CD4-positive, CD25-positive, alpha-beta regulatory T cell (primary cell): ENCODE measurements around the gene VPS26A. TPM values are rescaled to one million over a fixed set of nuclear protein-coding genes. Genes with fewer than 3 reads are reported as not detected.
A peak's percentile ranks its signal among the peaks of the same experiment; 100 is the strongest.

ENCODE experiments used
- ATAC-seq, 2 donors: fragments of 150-1000 bp; cut with Tn5 transposase; one replicate each; pipeline ENCODE4 v1.10.0; 2021; ENCODE audit warnings: low read depth in 2 of 2, moderate number of reproducible peaks in 2 of 2, moderate library complexity in 1 of 2
- DNase-seq, 3 donors: peaks; one replicate each; pipeline versions ENCODE4 v3.0.0 to v3.0.0-alpha.2; 2012 to 2022; ENCODE audit warnings: mixed read lengths in 1 of 3
- H3K27ac ChIP-seq: one replicate; pipeline ENCODE4 v1.7.0; 2013; ENCODE audit warnings: mild to moderate bottlenecking, low read length; ENCODE audit not compliant: insufficient read depth, poor library complexity, severe bottlenecking
- H3K27me3 ChIP-seq: one replicate; pipeline ENCODE4 v1.7.0; 2013; ENCODE audit warnings: low read length; ENCODE audit not compliant: control insufficient read depth, insufficient read depth
- H3K36me3 ChIP-seq: one replicate; pipeline ENCODE4 v1.7.0; 2013; ENCODE audit warnings: mild to moderate bottlenecking, low read length, moderate library complexity; ENCODE audit not compliant: control insufficient read depth, insufficient read depth
- H3K4me1 ChIP-seq: 2 replicates; pipeline ENCODE4 v1.7.0; 2013; ENCODE audit warnings: mild to moderate bottlenecking, low read length; ENCODE audit not compliant: insufficient read depth, control insufficient read depth, poor library complexity, severe bottlenecking
- H3K4me3 ChIP-seq: one replicate; pipeline ENCODE4 v1.7.0; 2013; ENCODE audit warnings: low read depth, mild to moderate bottlenecking, low read length, moderate library complexity
- H3K9me3 ChIP-seq, 2 experiments: 1 replicate in 1 of 2; 2 replicates in 1 of 2; pipeline ENCODE4 v1.7.0; 2013; ENCODE audit warnings: low read length in 2 of 2, mild to moderate bottlenecking in 1 of 2, moderate library complexity in 1 of 2; ENCODE audit not compliant: control insufficient read depth in 2 of 2
- H3K27ac Mint-ChIP-seq, 3 donors: one replicate each; pipeline ENCODE4 v1.8.0; 2020 to 2022; ENCODE audit warnings: mild to moderate bottlenecking in 3 of 3, mixed read lengths in 3 of 3, moderate library complexity in 2 of 3
- H3K27me3 Mint-ChIP-seq: one replicate; pipeline ENCODE4 v1.8.0; 2022; ENCODE audit warnings: mild to moderate bottlenecking, mixed read lengths
- H3K36me3 Mint-ChIP-seq: one replicate; pipeline ENCODE4 v1.8.0; 2020; ENCODE audit warnings: mixed read lengths
- H3K4me1 Mint-ChIP-seq, 4 donors: one replicate each; pipeline ENCODE4 v1.8.0; 2020 to 2022; ENCODE audit warnings: mixed read lengths in 4 of 4, mild to moderate bottlenecking in 1 of 4
- H3K4me3 Mint-ChIP-seq, 4 donors: one replicate each; pipeline ENCODE4 v1.8.0; 2020 to 2022; ENCODE audit warnings: mild to moderate bottlenecking in 4 of 4, mixed read lengths in 4 of 4, moderate library complexity in 3 of 4
- H3K9me3 Mint-ChIP-seq, 7 donors: one replicate each; pipeline ENCODE4 v1.8.0; 2020 to 2022; ENCODE audit warnings: mixed read lengths in 7 of 7, mild to moderate bottlenecking in 3 of 7, moderate library complexity in 2 of 7
- polyA plus RNA-seq, 4 donors: library from polyadenylated mRNA; unstranded; fragments of 300-500 nt; fragmentation: Illumina TruSeq; gene quantifications; one replicate each; pipeline ENCODE4 v1.2.3, GENCODE V29; 2021
- total RNA-seq: library from RNA; stranded (reverse); gene quantifications from one replicate; pipeline ENCODE4 v1.2.3, GENCODE V29; 2022

VPS26A gene
- total and polyA plus RNA-seq, 5 donors from 2014 or later = 40.3 to 55.5 (median 44.1) TPM

DNA sequence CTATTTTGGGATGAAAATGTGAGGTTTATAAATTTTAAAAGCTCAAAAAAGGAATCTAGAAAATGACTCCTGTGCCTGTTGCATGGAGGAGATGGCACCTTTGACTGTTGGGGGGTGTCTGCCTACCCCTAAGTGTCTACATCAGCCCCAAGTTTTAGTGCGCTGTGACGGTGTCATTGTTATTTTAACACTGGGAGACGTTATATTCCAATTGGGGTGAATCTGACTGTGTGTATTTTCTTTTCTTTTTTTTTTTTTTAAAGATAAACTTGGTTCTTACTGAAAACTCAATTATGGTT is 35.6 kb upstream of the VPS26A start:
- H3K4me1 Mint-ChIP-seq = peaks cover 14 to 70% (median 41%) of the 10 kb centered on the region in 4 donors
- DNase-seq (peak in 2 of 3 donors; percentile 13 to 29), ATAC-seq (no peak)
- peak overlapping the region; percentile 99 for H3K27ac ChIP-seq
- no peaks in the 10 kb centered on the region for H3K9me3 ChIP-seq
- peak overlapping the region; percentile 86 to 97 (median 96) for H3K27ac Mint-ChIP-seq
- peaks cover 11% of the 10 kb centered on the region for H3K27me3 Mint-ChIP-seq
- no peaks in the 10 kb centered on the region for H3K27me3 ChIP-seq
- no peaks in the 10 kb centered on the region for H3K36me3 ChIP-seq
- H3K36me3 Mint-ChIP-seq = peaks cover 6% of the 10 kb centered on the region
- H3K4me1 ChIP-seq = peaks cover 45% of the 10 kb centered on the region
- H3K4me3 ChIP-seq = peak overlapping the region; percentile 100
- peak overlapping the region; percentile 89 to 95 (median 92) for H3K4me3 Mint-ChIP-seq
- H3K9me3 Mint-ChIP-seq = no peaks in the 10 kb centered on the region

DNA sequence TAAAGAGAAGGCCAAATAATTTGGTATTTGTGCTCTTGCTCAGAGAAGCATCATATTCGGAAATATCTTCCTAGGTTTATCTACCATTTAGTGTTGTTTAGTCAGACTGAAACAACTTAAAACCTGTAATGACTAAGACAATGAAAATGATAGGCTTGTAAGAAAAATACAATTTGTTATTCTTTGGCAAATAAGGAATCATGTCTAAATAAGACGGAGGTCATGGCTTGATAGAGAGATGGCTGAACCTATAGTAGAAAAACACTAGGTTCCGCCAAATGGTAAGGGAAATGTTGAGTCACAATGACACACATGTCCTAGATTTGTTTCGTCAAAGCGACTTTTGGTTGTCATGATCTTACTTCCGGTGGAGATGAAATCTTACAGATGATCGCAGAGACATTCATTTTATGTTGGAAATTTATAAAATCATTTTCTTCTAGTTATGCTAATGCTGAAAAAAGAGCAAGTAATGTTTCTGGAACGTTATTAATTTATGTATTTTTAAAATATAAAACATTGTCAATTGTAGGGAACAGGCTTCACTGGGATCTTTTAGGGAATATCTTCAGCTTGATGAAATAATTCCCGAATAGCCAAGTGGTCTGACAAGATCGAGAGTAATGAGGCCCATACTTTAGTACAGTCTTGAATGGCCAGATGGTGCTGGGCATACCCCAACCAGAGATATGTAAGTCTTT is 35.0 kb upstream of the VPS26A start:
- no peaks in the 10 kb centered on the region for H3K27me3 ChIP-seq
- Mint-ChIP-seq H3K27ac (peak overlapping the region; percentile 86 to 97 (median 96)), H3K4me1 (peaks cover 15 to 74% (median 43%) of the 10 kb centered on the region in 4 donors), H3K9me3 (no peaks in the 10 kb centered on the region), H3K4me3 (peak overlapping the region; percentile 89 to 95 (median 92)), H3K27me3 (peaks cover 11% of the 10 kb centered on the region), H3K36me3 (peaks cover 6% of the 10 kb centered on the region)
- no peaks in the 10 kb centered on the region for H3K36me3 ChIP-seq
- peak; percentile 38 to 53 for ATAC-seq
- peaks cover 47% of the 10 kb centered on the region for H3K4me1 ChIP-seq
- DNase-seq = peak; percentile 52 to 89 (median 85)
- H3K9me3 ChIP-seq = no peaks in the 10 kb centered on the region
- H3K27ac ChIP-seq = peak overlapping the region; percentile 99
- H3K4me3 ChIP-seq = peak overlapping the region; percentile 100

DNA sequence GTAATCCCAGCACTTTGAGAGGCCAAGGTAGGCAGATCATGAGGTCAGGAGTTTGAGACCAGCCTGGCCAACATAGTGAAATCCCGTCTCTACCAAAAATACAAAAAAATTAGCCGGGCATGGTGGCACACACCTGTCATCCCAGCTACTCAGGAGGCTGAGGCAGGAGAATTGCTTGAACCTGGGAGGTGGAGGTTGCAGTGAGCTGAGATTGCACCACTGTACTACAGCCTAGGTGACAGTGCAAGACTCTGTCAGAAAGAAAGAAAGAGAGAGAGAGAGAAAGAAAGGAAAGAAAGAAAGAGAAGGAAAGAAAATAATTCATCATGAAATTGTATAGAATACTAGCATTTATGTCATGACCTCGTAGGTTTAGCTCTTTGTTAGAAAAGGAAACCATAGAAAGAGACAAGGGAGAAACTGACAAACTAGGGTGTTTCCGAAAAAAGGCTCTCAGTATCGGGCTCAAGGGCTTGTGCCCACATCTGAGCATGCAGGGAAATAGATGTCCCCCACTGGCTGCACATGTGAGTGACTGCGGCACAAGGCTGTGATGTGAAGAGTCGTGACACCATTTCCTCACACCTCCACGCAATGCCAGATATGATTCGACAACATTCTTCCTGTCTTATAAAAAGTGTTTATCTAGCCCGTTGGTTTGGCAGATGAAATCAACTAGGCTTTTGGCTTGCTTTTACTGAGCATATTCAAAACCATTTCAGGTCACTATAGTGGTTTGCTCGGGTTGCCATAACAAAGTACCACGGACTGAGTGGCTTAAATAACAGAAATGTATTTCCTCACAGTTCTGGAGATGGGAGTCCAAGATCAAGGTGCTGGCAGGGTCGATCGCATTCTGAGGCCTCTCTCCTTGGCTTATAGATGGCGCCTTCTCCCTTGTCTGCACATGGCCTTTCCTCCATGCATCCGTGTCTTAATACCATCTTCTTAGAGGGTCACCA is 34.1 kb upstream of the VPS26A start:
- Mint-ChIP-seq H3K36me3 (peaks cover 6% of the 10 kb centered on the region), H3K4me3 (peak overlapping the region; percentile 89 to 95 (median 92)), H3K4me1 (peaks cover 15 to 75% (median 44%) of the 10 kb centered on the region in 4 donors), H3K9me3 (no peaks in the 10 kb centered on the region), H3K27me3 (peaks cover 11% of the 10 kb centered on the region), H3K27ac (peak overlapping the region; percentile 86 to 97 (median 96))
- no peaks in the 10 kb centered on the region for H3K9me3 ChIP-seq
- peaks cover 47% of the 10 kb centered on the region for H3K4me1 ChIP-seq
- peak; percentile 73 to 88 (median 85) for DNase-seq
- peak overlapping the region; percentile 100 for H3K4me3 ChIP-seq
- ATAC-seq = peak; percentile 44 to 48
- peaks cover 2% of the 10 kb centered on the region for H3K36me3 ChIP-seq
- H3K27me3 ChIP-seq = no peaks in the 10 kb centered on the region
- H3K27ac ChIP-seq = peak overlapping the region; percentile 99

DNA sequence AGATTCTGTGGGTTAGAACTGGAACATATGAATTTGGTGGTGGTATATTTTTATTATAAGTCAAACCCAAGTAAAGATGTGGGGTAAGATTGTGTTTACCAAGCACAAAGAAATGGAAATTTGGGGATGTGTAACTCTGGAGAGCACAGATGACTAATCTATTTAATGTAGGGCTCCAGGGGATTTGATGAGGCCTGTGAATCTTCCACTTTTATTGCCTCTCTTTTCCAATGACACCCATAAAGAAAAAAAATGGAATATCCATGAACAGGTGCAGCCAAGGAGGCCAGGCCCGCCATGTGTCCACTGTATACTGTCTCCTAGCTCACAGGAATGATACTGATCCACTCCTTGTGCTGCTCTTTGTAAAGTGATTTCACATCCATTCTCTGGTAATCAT is 33.3 kb upstream of the VPS26A start:
- Histone ChIP-seq H3K27me3 (no peaks in the 10 kb centered on the region), H3K4me3 (peak overlapping the region; percentile 100), H3K27ac (peak overlapping the region; percentile 99), H3K9me3 (no peaks in the 10 kb centered on the region), H3K36me3 (peaks cover 2% of the 10 kb centered on the region), H3K4me1 (peaks cover 47% of the 10 kb centered on the region)
- Mint-ChIP-seq H3K4me3 (peak overlapping the region; percentile 89 to 95 (median 92)), H3K36me3 (peaks cover 6% of the 10 kb centered on the region), H3K27ac (peak overlapping the region; percentile 86 to 97 (median 96)), H3K27me3 (peaks cover 11% of the 10 kb centered on the region), H3K4me1 (peaks cover 15 to 72% (median 47%) of the 10 kb centered on the region in 4 donors), H3K9me3 (no peaks in the 10 kb centered on the region)
- ATAC-seq (no peak), DNase-seq (no peak)

DNA sequence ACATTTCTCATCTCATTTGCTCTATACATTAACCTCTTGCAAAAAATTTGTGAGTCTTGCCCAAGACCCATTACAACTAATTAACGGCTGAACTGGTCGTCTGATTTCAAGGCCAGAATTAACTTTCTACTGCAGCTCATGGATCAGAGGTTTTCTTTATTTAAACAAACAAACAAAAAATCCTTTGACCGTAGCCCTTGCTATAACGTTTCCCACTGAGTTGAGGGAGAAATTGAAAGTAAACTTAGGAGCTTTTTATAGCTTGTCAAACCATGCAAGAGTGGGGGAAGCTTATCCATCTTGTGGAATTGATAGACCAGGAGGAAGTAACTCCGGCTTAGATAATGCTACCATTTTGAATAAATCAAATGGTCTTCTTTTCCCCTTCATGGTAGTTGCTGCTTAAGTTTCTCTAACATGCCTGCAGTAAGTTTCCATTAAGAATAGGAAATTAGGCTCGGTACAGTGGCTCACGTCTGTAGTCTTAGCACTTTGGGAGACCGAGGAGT is 32.8 kb upstream of the VPS26A start:
- H3K27ac ChIP-seq = peak overlapping the region; percentile 99
- H3K27me3 ChIP-seq = no peaks in the 10 kb centered on the region
- ATAC-seq (no peak), DNase-seq (no peak)
- H3K36me3 Mint-ChIP-seq = peaks cover 3% of the 10 kb centered on the region
- H3K36me3 ChIP-seq = peaks cover 3% of the 10 kb centered on the region
- peak overlapping the region; percentile 86 to 97 (median 96) for H3K27ac Mint-ChIP-seq
- peak overlapping the region; percentile 89 to 95 (median 92) for H3K4me3 Mint-ChIP-seq
- peak overlapping the region; percentile 100 for H3K4me3 ChIP-seq
- peaks cover 43% of the 10 kb centered on the region for H3K4me1 ChIP-seq
- H3K27me3 Mint-ChIP-seq = peaks cover 11% of the 10 kb centered on the region
- peaks cover 15 to 68% (median 46%) of the 10 kb centered on the region in 4 donors for H3K4me1 Mint-ChIP-seq
- H3K9me3 ChIP-seq = no peaks in the 10 kb centered on the region
- no peaks in the 10 kb centered on the region for H3K9me3 Mint-ChIP-seq

DNA sequence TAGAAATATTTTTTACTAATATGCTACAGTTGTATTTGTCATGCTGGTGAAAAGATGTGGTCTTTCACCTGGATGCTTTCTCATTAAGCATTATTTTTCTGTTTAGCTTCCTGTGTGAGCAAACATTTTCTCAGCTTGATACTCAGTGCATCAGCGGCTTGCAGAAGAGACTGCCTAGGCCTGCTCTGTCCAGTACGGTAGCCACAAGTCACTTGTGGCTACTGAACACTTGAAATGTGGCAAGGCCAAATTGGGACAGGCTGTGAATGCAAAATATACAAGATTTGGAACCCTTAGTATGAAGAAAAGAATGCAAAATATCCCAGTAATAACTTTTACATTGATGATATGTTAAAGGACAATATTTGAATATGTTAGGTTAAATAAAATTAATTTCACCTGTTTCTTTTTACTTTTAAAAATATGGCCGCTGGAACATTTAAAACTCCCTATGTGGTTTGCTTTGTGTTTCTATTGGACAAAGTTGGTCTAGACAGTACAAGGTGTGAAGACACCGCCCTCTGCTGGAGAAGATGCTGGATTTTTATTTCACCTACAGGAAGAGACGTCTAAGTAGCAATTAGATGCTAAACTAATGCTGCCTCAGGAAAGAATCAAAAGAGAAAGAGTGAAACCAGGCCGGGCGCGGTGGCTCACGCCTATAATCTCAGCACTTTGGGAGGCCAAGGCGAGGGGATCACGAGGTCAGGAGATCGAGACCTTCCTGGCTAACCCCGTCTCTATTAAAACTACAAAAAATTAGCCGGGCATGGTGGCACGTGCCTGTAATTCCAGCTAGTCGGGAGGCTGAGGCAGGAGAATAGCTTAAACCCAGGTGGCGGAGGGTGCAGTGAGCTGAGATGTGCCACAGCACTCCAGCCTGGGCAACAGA is 30.8 kb upstream of the VPS26A start:
- ATAC-seq (peak; percentile 72 to 74), DNase-seq (peak; percentile 75 to 94 (median 89))
- Histone ChIP-seq H3K27me3 (no peaks in the 10 kb centered on the region), H3K36me3 (peaks cover 14% of the 10 kb centered on the region), H3K9me3 (no peaks in the 10 kb centered on the region), H3K4me1 (peaks cover 34% of the 10 kb centered on the region), H3K4me3 (peak overlapping the region; percentile 74), H3K27ac (peak overlapping the region; percentile 99)
- H3K4me1 Mint-ChIP-seq = peaks cover 17 to 64% (median 50%) of the 10 kb centered on the region in 4 donors
- H3K27me3 Mint-ChIP-seq = peaks cover 6% of the 10 kb centered on the region
- H3K36me3 Mint-ChIP-seq = peaks cover 9% of the 10 kb centered on the region
- peak overlapping the region; percentile 5 to 87 (median 40) for H3K4me3 Mint-ChIP-seq
- H3K9me3 Mint-ChIP-seq = peaks cover 0 to 1% (median 0%) of the 10 kb centered on the region in 7 donors
- H3K27ac Mint-ChIP-seq = peak overlapping the region; percentile 65 to 96 (median 86)

DNA sequence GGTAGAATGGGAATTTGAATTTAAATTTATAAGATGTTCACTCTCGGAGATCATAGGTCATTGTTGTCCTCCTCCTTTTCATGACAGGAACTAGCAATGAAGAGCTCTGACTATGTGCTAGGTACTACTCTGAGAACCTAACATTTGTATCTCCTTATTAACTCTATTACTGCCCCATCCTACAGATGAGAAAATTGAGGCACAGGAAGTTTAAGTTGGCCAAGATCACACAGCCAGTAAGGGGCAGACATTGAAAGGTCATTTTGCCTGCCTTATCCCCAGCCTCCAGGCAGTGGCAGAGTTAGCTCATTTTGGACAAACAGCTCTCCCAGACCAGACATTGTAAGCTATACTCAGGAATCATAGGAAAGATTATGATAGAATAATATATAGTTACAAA is 30.0 kb upstream of the VPS26A start:
- DNase-seq (no peak), ATAC-seq (no peak)
- H3K9me3 ChIP-seq = no peaks in the 10 kb centered on the region
- no peak overlapping the region for H3K4me3 ChIP-seq
- peaks cover 0 to 1% (median 0%) of the 10 kb centered on the region in 7 donors for H3K9me3 Mint-ChIP-seq
- H3K4me3 Mint-ChIP-seq = peak overlapping the region in 1 of 4 donors; percentile 87
- H3K4me1 ChIP-seq = peaks cover 34% of the 10 kb centered on the region
- H3K36me3 ChIP-seq = peaks cover 20% of the 10 kb centered on the region
- H3K36me3 Mint-ChIP-seq = peaks cover 11% of the 10 kb centered on the region
- H3K27me3 ChIP-seq = no peaks in the 10 kb centered on the region
- peak overlapping the region; percentile 99 for H3K27ac ChIP-seq
- peaks cover 6% of the 10 kb centered on the region for H3K27me3 Mint-ChIP-seq
- peak overlapping the region in 2 of 3 donors; percentile 65 to 86 for H3K27ac Mint-ChIP-seq
- peaks cover 14 to 63% (median 49%) of the 10 kb centered on the region in 4 donors for H3K4me1 Mint-ChIP-seq
